ENCODE data around the gene ETFBKMT. TPM values are rescaled to one million over a fixed set of nuclear protein-coding genes. Genes with fewer than 3 reads are reported as not detected.

Gene ETFBKMT
- total and polyA plus RNA-seq, 2 of the 13 experiments (the other 11 are each of a cell fraction or from before 2014, with no cell fraction given), result 0.62 to 0.93 TPM

DNA sequence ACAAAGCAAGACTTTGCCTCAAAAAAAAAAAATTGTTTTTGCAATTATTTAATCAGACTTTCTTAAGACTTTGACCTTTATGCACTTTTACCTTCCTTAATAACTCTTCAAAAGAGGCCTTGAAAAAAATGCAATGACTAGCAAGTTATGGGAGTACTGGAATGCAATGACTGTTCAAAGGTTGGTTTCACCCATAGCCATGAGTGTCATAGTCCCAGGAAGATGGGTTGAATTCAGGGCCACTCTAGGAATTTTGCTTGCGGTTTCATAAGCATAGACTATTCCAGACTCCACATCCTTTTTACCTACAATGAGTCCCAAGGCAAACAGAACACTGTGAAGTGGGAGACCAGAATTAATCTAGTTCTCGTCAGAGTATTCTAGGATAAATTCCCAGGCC is 39.2 kb upstream of the ETFBKMT start (continued):
- TF ChIP-seq, protein P1, sequence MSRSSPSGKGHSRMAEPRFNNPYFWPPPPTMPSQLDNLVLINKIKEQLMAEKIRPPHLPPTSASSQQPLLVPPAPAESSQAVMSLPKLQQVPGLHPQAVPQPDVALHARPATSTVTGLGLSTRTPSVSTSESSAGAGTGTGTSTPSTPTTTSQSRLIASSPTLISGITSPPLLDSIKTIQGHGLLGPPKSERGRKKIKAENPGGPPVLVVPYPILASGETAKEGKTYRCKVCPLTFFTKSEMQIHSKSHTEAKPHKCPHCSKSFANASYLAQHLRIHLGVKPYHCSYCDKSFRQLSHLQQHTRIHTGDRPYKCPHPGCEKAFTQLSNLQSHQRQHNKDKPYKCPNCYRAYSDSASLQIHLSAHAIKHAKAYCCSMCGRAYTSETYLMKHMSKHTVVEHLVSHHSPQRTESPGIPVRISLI (CRISPR knock-in tag; IDR thresholded peaks at IDR 0.05; ENCODE audit: borderline replicate concordance), result peak; percentile 49; the same call in 1 of the 2 replicates
- TF ChIP-seq ZNF264 (CRISPR knock-in tag; IDR thresholded peaks at IDR 0.05) (no peak), RARA (CRISPR knock-in tag; IDR thresholded peaks at IDR 0.05) (peak; percentile 26; the same call in 1 of the 2 replicates), CBX1 (IDR thresholded peaks at IDR 0.05; ENCODE audit: low read depth) (no peak), ATAD3A (CRISPR knock-in tag; IDR thresholded peaks at IDR 0.05) (no peak), ZNF629 (CRISPR knock-in tag; conservative IDR thresholded peaks at IDR 0.05) (peak; percentile 70), KLF6 (CRISPR knock-in tag; IDR thresholded peaks at IDR 0.05) (no peak), ELF4 (CRISPR knock-in tag; IDR thresholded peaks at IDR 0.05; ENCODE audit: borderline replicate concordance) (no peak), ETS1 (CRISPR knock-in tag; IDR thresholded peaks at IDR 0.05) (no peak), MAFF (IDR thresholded peaks at IDR 0.05; ENCODE audit: low read depth, low read length) (peak; percentile 24; the same call in 1 of the 2 replicates), MAFK (conservative IDR thresholded peaks at IDR 0.05 in 1 of 2, IDR thresholded peaks at IDR 0.05 in 1 of 2; ENCODE audit: low read length in 2 of 2) (peak; percentile 2 to 30; a peak in 1 of 4 replicates)
- TF ChIP-seq, protein P2, sequence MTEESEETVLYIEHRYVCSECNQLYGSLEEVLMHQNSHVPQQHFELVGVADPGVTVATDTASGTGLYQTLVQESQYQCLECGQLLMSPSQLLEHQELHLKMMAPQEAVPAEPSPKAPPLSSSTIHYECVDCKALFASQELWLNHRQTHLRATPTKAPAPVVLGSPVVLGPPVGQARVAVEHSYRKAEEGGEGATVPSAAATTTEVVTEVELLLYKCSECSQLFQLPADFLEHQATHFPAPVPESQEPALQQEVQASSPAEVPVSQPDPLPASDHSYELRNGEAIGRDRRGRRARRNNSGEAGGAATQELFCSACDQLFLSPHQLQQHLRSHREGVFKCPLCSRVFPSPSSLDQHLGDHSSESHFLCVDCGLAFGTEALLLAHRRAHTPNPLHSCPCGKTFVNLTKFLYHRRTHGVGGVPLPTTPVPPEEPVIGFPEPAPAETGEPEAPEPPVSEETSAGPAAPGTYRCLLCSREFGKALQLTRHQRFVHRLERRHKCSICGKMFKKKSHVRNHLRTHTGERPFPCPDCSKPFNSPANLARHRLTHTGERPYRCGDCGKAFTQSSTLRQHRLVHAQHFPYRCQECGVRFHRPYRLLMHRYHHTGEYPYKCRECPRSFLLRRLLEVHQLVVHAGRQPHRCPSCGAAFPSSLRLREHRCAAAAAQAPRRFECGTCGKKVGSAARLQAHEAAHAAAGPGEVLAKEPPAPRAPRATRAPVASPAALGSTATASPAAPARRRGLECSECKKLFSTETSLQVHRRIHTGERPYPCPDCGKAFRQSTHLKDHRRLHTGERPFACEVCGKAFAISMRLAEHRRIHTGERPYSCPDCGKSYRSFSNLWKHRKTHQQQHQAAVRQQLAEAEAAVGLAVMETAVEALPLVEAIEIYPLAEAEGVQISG (CRISPR knock-in tag; IDR thresholded peaks at IDR 0.05), result peak; percentile 40; the same call in 1 of the 2 replicates
- TF ChIP-seq, protein P3, sequence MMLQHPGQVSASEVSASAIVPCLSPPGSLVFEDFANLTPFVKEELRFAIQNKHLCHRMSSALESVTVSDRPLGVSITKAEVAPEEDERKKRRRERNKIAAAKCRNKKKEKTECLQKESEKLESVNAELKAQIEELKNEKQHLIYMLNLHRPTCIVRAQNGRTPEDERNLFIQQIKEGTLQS (CRISPR knock-in tag; IDR thresholded peaks at IDR 0.05), result no peak
